Suppressor macrophage (primary cell): ENCODE measurements around the gene CDH8.
A peak's percentile ranks its signal among the peaks of the same experiment; 100 is the strongest.
"Not testable (repeated sequence)": the region's sequence is repeated elsewhere in the genome, so short reads cannot be mapped to it uniquely, and the experiment has no call there.

Experiments used
- DNase-seq, 4 experiments: peaks; one replicate each; pipeline ENCODE4 v3.0.0-alpha.2; 2020 to 2022

Gene CDH8

GRCh38 chr16:61934601-61935000 lies 101.6 kb downstream of the CDH8 start:
- no peak for DNase-seq

GRCh38 chr16:61929776-61930175 lies 106.5 kb downstream of the CDH8 start:
- no peak for DNase-seq

GRCh38 chr16:61926766-61927165 lies 109.5 kb downstream of the CDH8 start:
- DNase-seq: no peak

GRCh38 chr16:61923629-61924028 lies 112.6 kb downstream of the CDH8 start:
- DNase-seq: no peak

GRCh38 chr16:61921373-61921772 lies 114.9 kb downstream of the CDH8 start:
- DNase-seq: no peak

DNA sequence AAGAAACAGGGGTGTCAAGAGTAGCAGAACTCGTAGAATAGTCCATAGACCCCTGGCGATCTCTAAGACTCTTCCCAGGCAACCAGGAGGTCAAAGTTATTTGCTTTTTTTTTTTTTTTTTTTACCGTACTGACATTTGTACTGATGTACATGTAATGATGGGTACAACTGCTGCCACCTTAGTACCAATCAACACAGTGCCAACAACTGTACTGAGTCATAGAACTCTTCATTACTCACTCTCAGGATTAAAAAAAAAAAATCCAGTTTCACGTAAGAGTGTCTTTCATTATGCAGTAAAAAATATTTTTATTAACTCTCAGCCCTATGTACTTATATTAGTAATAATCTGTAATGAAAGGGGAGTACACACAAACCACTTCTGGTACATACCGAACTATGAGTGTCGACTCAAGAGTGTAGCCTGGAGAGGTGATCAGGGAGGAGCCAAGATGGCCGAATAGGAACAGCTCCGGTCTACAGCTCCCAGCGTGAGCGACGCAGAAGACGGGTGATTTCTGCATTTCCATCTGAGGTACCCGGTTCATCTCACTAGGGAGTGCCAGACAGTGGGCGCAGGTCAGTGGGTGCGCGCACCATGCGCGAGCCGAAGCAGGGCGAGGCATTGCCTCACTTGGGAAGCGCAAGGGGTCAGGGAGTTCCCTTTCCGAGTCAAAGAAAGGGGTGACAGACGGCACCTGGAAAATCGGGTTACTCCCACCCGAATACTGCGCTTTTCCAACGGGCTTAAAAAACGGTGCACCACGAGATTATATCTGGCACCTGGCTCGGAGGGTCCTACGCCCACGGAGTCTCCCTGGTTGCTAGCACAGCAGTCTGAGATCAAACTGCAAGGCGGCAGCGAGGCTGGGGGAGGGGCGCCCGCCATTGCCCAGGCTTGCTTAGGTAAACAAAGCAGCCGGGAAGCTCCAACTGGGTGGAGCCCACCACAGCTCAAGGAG lies 118.1 kb downstream of the CDH8 start:
- DNase-seq: not testable (repeated sequence)

GRCh38 chr16:61915569-61915968 lies 120.7 kb downstream of the CDH8 start:
- no peak for DNase-seq

DNA sequence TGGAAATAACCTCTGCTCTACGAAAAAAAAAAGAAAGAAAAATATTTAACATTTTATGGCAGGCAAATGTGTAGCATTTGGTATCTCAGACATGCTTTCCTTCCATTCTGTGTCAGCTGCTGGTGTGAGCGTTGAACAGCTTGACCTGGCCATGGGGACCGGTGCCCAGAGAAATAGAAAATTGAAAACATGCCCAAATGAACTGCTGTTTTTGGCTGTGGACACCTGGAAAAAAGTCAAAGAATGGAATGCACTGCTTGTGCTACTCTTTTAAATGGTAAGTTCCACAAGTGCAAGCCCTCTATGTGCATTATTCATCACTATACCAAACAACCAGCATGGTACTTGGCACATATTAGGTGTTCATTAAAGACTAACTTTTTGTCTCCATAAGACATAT lies 127.2 kb downstream of the CDH8 start:
- DNase-seq: no peak

DNA sequence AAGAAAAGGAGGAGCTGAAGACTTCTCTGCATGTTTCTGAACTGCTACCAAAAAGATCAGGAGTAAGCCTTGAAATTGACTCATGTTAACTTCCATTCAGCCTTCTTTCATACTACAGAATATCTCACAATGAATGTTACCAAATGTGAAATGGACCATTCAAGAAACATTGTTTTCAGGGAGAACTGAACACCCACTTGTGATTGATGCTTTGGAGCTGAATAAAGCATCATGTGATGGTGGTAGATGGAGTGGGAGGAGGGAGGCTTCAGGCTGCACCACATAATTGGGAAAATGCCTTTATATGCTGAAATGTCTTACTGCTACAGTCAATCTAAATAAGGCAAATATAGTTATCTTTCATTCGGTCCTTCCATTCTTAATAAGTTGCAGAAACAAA lies 127.8 kb downstream of the CDH8 start:
- DNase-seq: no peak

DNA sequence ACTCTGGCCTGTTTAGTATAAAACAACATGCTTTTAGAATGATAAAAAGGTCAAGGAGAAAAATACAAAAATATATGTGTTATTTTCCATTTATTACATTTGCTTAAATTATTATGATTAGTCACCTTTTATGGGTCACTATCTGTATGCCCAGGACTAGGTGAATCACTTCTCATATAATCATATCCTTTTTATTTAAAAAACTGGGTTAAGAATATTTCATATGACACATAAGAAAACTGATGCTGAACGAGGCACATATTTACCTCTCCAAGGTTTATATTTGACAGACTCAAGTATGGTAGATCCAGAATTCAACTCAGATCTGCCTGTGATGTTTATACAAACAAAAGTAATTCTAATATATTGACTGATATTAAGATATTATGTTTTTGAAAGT lies 134.5 kb downstream of the CDH8 start:
- no peak for DNase-seq

GRCh38 chr16:61900482-61900881 lies 135.8 kb downstream of the CDH8 start:
- no peak for DNase-seq

GRCh38 chr16:61897657-61898056 lies 138.6 kb downstream of the CDH8 start:
- no peak for DNase-seq

- DNase-seq: no peak
Measured at GRCh38 chr16:61892531-61892930, 143.7 kb downstream of the CDH8 start.

GRCh38 chr16:61891460-61891859 lies 144.8 kb downstream of the CDH8 start:
- DNase-seq: peak in 2 of 4 experiments; percentile 9 to 40

DNA sequence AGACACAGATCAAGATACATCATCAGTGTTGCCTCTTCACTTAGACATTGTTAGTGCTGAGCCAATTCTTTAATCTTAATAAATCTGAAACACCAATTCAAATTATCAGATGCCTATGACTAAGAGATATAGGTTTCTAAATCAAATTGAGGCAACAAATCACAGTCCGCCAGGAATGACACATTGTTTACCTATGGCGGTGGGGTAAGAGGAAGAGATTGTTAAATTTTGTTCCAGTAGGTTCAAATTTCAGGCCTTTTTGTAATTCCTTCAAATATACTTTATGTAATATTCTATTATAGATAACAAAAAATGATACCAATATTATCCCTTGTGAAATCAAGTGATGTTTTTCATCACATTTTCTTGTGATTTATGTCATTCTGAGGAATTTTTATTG lies 145.9 kb downstream of the CDH8 start:
- no peak for DNase-seq

DNA sequence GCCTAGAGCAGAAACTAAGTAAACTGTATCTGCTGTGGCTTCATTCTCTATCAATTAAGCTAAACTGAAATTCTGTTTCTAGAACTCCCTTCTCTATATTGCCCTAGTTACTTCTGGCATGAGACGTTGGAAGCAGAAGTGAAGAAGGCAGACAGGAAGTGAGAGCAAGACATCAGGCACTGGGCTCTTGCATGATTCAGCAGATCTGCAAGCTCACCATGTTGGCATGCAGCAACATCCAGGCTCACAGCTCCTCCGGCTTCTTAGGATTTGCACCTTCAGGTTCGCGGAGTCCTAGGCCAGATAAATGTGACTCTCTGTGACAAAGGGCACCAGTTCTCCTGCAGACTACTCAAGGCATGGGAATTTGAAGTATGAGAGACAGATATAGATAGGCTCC lies 148.3 kb downstream of the CDH8 start:
- DNase-seq: peak; percentile 54 to 86 (median 76)

DNA sequence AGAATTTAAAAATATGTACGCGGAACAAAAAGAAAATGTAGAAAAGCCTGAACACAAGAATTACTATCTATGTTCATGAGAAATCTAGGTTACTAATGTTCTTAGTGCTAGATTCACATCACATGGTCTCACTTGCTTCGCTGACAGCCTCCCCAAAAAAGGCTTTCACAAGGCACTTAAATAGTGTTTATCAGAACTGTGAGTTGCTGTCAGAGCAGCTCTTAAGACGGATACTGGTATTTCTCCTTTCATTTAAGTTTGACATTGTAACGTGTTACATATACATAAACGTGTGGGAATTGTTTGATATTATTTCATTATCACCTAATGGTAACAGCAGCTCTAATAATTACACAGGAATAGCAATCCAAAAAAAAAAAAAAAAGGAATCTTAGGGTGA lies 150.9 kb downstream of the CDH8 start:
- no peak for DNase-seq

- DNase-seq: no peak
Measured at GRCh38 chr16:61879306-61879705, 156.9 kb downstream of the CDH8 start.

DNA sequence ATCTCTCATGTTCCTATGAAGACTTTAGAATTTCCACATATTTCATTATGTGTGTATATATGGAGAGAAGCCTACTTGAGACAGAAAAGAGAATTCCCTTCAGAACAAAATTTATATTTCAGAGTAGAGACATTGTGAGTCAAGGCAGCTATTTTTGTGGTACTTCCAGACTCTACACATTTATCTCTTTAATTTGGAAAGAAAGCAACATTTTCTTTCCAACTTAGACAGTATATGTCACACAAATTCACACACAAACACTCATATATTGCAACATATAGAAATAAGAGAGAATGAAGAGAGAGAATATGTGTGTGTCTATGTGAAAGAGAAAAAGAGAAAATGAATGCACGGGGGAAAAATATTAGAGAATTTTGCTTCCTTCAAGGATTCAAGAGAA lies 158.8 kb downstream of the CDH8 start:
- no peak for DNase-seq

- no peak for DNase-seq
Measured at GRCh38 chr16:61872778-61873119, 163.5 kb downstream of the CDH8 start.

- DNase-seq: no peak
Measured at GRCh38 chr16:61871837-61872777, 164.1 kb downstream of the CDH8 start.

GRCh38 chr16:61862221-61863155 lies 173.8 kb downstream of the CDH8 start:
- DNase-seq: no peak
